ENCODE results near the gene SYNGR1.

GRCh38 chr22:39349967-39350726 is at the start of gene SYNGR1:
- TF ChIP-seq EZH2 (IDR thresholded peaks at IDR 0.05) (no peak), EZH2phosphoT487 (IDR thresholded peaks at IDR 0.05) (no peak), CTCF (IDR thresholded peaks at IDR 0.05) (peak; percentile 4)
